Esophagus muscularis mucosa (tissue), 4 donors: ENCODE measurements around the gene POU2F2. TPM values are rescaled to one million over a fixed set of nuclear protein-coding genes. Genes with fewer than 3 reads are reported as not detected.
A peak's percentile ranks its signal among the peaks of the same experiment; 100 is the strongest.

Experiments
- DNase-seq: peaks from one replicate; pipeline ENCODE4 v3.0.0-alpha.2; 2017; ENCODE audit errors: extremely low spot score
- H3K27ac ChIP-seq, 4 donors: fragments of 200-600 bp; sonication (generic); replicated peaks in 1 of 4; 1 replicate in 3 of 4; 2 replicates in 1 of 4; pipeline ENCODE4 v1.5.1; 2016 to 2019; ENCODE audit warnings: mild to moderate bottlenecking in 1 of 4
- H3K27me3 ChIP-seq, 4 donors: fragments of 200-600 bp; sonication (generic); one replicate each; pipeline versions ENCODE4 v1.5.1 to v1.6.0; 2016 to 2019
- H3K36me3 ChIP-seq, 4 donors: fragments of 200-600 bp; sonication (generic); one replicate each; pipeline ENCODE4 v1.5.1; 2016 to 2019
- H3K4me1 ChIP-seq, 4 donors: fragments of 200-600 bp; sonication (generic); one replicate each; pipeline ENCODE4 v1.5.1; 2016 to 2019
- H3K4me3 ChIP-seq, 4 donors: fragments of 200-600 bp; sonication (generic); 1 replicate in 2 of 4; 2 replicates in 2 of 4; pipeline ENCODE4 v1.5.1; 2016 to 2019; ENCODE audit warnings: mild to moderate bottlenecking in 4 of 4, moderate library complexity in 1 of 4
- H3K9me3 ChIP-seq, 4 donors: fragments of 200-600 bp; sonication (generic); 1 replicate in 3 of 4; 2 replicates in 1 of 4; pipeline ENCODE4 v1.5.1; 2016 to 2019
- CTCF ChIP-seq, 3 experiments: fragments of 200-600 bp in 2 of 3; fragments of 450-650 bp in 1 of 3; sonication (generic) in 2 of 3; IDR thresholded peaks; one replicate each; pipeline ENCODE4 v1.5.1; 2017 to 2019; ENCODE audit warnings: antibody characterized with exemption in 3 of 3, mild to moderate bottlenecking in 2 of 3, moderate library complexity in 1 of 3
- EP300 ChIP-seq: sonication (generic); formaldehyde crosslinking; IDR thresholded peaks from one replicate; pipeline ENCODE4 v1.6.1; 2017; ENCODE audit warnings: antibody characterized with exemption
- POLR2A ChIP-seq: fragments of 450-650 bp; IDR thresholded peaks from one replicate; pipeline ENCODE4 v1.6.1; 2017; ENCODE audit warnings: antibody characterized with exemption, moderate library complexity, mild to moderate bottlenecking, low read depth
- POLR2AphosphoS5 ChIP-seq, 2 donors: sonication (generic); formaldehyde crosslinking; IDR thresholded peaks; one replicate each; pipeline ENCODE4 v1.6.1; 2017; ENCODE audit warnings: antibody characterized with exemption in 2 of 2
- WGBS: methylation state at CpG from one replicate; pipeline ENCODE4 v1.1.5; 2018; 5-methylcytosine and 5-hydroxymethylcytosine counted together
- intact Hi-C: fragments of 100-400 bp; cut with DNase I; formaldehyde crosslinking; loops from one replicate; pipeline ENCODE4 v1.15.1; 2023
- total RNA-seq, 4 donors: library from RNA; depleted of rRNA; stranded (reverse); fragments of >200 nt; gene quantifications; one replicate each; pipeline versions ENCODE4 v1.1.0 to v1.2.1, GENCODE V29; 2016

The POU2F2 gene
- total RNA-seq, 4 donors from 2014 or later = 0.52 to 2.5 (median 1.5) TPM

GRCh38 chr19:42075616-42076379, 56.4 kb downstream of the POU2F2 start, which contains the start of gene ZNF574:
ZNF574 (plus strand) TSS chr19:42076166; CDS start chr19:42078607, 2,441 bp downstream.
- no peaks in the 10 kb centered on the region for H3K27me3 ChIP-seq
- no peaks in the 10 kb centered on the region for H3K9me3 ChIP-seq
- H3K4me1 ChIP-seq = peaks cover 19 to 33% (median 27%) of the 10 kb centered on the region in 4 donors
- DNase-seq = peak; percentile 100
- TF ChIP-seq EP300 (no peak), CTCF (IDR thresholded peaks at IDR 0.05) (peak in 1 of 3 experiments; percentile 33), POLR2A (peak; percentile 64), POLR2AphosphoS5 (IDR thresholded peaks at IDR 0.05) (peak; percentile 93 to 95)
- intact Hi-C loops = no loop called here
- peaks cover 23 to 28% (median 25%) of the 10 kb centered on the region in 4 donors for H3K36me3 ChIP-seq
- H3K4me3 ChIP-seq = peak within 1 kb of the TSS; percentile 81 to 97 (median 88)
- 0% methylated on average over 31 of the region's 80 CpGs for WGBS
- peak within 1 kb of the TSS; percentile 95 to 97 (median 96) for H3K27ac ChIP-seq

- Histone ChIP-seq H3K9me3 (no peaks in the 10 kb centered on the region), H3K27me3 (no peaks in the 10 kb centered on the region), H3K4me3 (peak overlapping the region; percentile 81 to 97 (median 88)), H3K4me1 (peaks cover 20 to 38% (median 31%) of the 10 kb centered on the region in 4 donors), H3K36me3 (peaks cover 18 to 23% (median 20%) of the 10 kb centered on the region in 4 donors), H3K27ac (peak overlapping the region; percentile 95 to 97 (median 96))
- no peak for TF ChIP-seq POLR2A
- DNase-seq = no peak
- 7% methylated on average over 3 of the region's 3 CpGs for WGBS
- intact Hi-C loops = no loop called here
Observed at GRCh38 chr19:42075364-42075615, 57.0 kb downstream of the POU2F2 start.

GRCh38 chr19:42074513-42075363, 57.5 kb downstream of the POU2F2 start:
- Histone ChIP-seq H3K36me3 (peaks cover 13 to 18% (median 15%) of the 10 kb centered on the region in 4 donors), H3K27ac (peak overlapping the region; percentile 95 to 97 (median 96)), H3K4me3 (peak overlapping the region; percentile 81 to 97 (median 88)), H3K27me3 (peaks cover 0 to 1% (median 0%) of the 10 kb centered on the region in 4 donors), H3K4me1 (peaks cover 22 to 44% (median 36%) of the 10 kb centered on the region in 4 donors), H3K9me3 (no peaks in the 10 kb centered on the region)
- TF ChIP-seq CTCF (IDR thresholded peaks at IDR 0.05) (no peak), EP300 (no peak), POLR2AphosphoS5 (IDR thresholded peaks at IDR 0.05) (no peak), POLR2A (no peak)
- WGBS = 65% methylated on average over 27 of the region's 27 CpGs
- DNase-seq = no peak
- intact Hi-C loops = no loop called here

- TF ChIP-seq EP300 (no peak), POLR2A (no peak), POLR2AphosphoS5 (IDR thresholded peaks at IDR 0.05) (no peak), CTCF (IDR thresholded peaks at IDR 0.05) (no peak)
- H3K36me3 ChIP-seq = no peaks in the 10 kb centered on the region
- WGBS = 97% methylated on average over 7 of the region's 12 CpGs
- H3K4me1 ChIP-seq = peaks cover 7 to 51% (median 38%) of the 10 kb centered on the region in 4 donors
- H3K27ac ChIP-seq = no peak overlapping the region
- H3K9me3 ChIP-seq = no peaks in the 10 kb centered on the region
- H3K4me3 ChIP-seq = no peak overlapping the region
- H3K27me3 ChIP-seq = peaks cover 0 to 21% (median 0%) of the 10 kb centered on the region in 4 donors
- DNase-seq = no peak
- intact Hi-C loops = no loop called here
Observed at GRCh38 chr19:42071247-42071646, 61.0 kb downstream of the POU2F2 start.
